WERI-Rb-1 (cell line): ENCODE data around the gene SBK1.
"Not testable (repeated sequence)": the region's sequence is repeated elsewhere in the genome, so short reads cannot be mapped to it uniquely, and the experiment has no call there.

Experiments
- DNase-seq: peaks from one replicate; pipeline ENCODE4 v3.0.0-alpha.2; 2020
- H3K27ac ChIP-seq: fragments of 250-450 bp; sonication (Bioruptor Pico); 2 replicates; pipeline ENCODE4 v1.5.1; 2020; ENCODE audit warnings: mild to moderate bottlenecking, moderate library complexity
- H3K27me3 ChIP-seq: fragments of 250-450 bp; sonication (Bioruptor Pico); 2 replicates; pipeline ENCODE4 v1.5.1; 2021; ENCODE audit warnings: mild to moderate bottlenecking, low read depth, moderate library complexity; ENCODE audit not compliant: insufficient read depth, severe bottlenecking
- H3K36me3 ChIP-seq: fragments of 250-450 bp; sonication (Bioruptor Pico); 2 replicates; pipeline ENCODE4 v1.5.1; 2020; ENCODE audit warnings: mild to moderate bottlenecking, moderate library complexity
- H3K4me3 ChIP-seq: 2 replicates; pipeline ENCODE4 v1.5.1; 2011; ENCODE audit warnings: low read depth, mild to moderate bottlenecking, control low read depth, low read length
- H3K9me3 ChIP-seq: fragments of 250-450 bp; sonication (Bioruptor Pico); 2 replicates; pipeline ENCODE4 v1.5.1; 2021; ENCODE audit warnings: mild to moderate bottlenecking, moderate library complexity; ENCODE audit not compliant: severe bottlenecking

Gene SBK1

DNA sequence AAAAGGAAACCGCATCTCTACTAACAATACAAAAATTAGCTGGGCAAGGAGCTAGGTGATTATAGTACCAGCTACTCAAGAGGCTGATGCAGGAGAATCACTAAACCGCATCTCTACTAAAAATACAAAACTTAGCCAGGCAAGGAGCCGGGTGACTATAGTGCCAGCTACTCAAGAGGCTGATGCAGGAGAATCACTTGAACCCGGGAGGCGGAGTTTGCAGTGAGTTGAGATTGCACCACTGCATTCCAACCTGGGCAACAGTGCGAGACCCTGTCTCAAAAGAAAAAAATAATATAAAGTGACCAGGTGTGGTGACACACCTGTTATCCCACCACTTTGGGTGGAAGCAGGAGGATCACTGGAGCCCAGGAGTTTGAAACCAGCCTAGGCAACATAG lies 45.9 kb downstream of the SBK1 start:
- not testable (repeated sequence) for H3K27me3 ChIP-seq, H3K4me3 ChIP-seq, H3K9me3 ChIP-seq, H3K36me3 ChIP-seq, H3K27ac ChIP-seq, DNase-seq

DNA sequence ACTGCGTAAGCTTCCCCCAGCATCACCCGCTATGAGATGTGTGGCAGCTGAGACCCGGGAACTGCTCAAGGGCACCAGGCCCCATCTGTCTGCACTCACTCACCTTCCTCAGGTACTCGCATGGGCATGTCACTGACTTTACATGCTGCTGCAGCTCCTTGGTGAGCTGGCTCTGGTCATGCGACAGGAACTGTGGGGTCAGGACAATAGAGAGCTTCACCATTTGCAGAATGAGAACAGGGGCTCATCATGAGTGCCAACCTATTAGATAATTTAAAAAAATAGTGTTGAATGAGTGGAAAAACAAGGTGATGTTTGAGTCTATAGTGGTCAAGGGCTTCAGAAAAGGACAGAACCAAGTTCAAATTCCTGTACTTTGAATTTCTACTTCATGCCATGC lies 70.3 kb downstream of the SBK1 start:
- not testable (repeated sequence) for H3K27ac ChIP-seq

DNA sequence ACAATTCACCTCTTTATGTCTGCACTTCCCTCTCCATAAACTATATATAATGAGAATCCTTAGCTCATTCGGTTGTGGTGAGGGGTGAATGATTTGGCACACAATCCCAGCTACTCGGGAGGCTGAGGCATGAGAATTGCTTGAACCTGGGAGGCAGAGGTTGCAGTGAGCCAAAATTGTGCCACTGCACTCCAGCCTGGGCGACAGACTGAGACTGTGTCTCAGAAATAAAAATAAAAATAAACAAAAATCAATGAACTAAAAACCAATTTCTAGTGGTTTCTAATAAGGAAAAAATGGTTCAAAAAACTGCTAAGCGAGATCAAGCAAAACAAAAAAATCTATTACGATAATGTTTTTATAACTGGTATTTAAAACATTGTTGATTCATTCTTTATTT lies 71.1 kb downstream of the SBK1 start, which contains the start of gene NPIPB6:
Gene NPIPB6, minus strand, starts transcription at position 101 of the 400 bp plus-strand sequence. CDS start 686 bp downstream, outside the sequence.
- H3K27ac ChIP-seq, H3K36me3 ChIP-seq, DNase-seq, H3K27me3 ChIP-seq, H3K4me3 ChIP-seq, H3K9me3 ChIP-seq: not testable (repeated sequence)

More for the DNA sequence above, 70.3 kb downstream of the SBK1 start:
- not testable (repeated sequence) for H3K27me3 ChIP-seq, DNase-seq, H3K4me3 ChIP-seq, H3K9me3 ChIP-seq, H3K36me3 ChIP-seq

DNA sequence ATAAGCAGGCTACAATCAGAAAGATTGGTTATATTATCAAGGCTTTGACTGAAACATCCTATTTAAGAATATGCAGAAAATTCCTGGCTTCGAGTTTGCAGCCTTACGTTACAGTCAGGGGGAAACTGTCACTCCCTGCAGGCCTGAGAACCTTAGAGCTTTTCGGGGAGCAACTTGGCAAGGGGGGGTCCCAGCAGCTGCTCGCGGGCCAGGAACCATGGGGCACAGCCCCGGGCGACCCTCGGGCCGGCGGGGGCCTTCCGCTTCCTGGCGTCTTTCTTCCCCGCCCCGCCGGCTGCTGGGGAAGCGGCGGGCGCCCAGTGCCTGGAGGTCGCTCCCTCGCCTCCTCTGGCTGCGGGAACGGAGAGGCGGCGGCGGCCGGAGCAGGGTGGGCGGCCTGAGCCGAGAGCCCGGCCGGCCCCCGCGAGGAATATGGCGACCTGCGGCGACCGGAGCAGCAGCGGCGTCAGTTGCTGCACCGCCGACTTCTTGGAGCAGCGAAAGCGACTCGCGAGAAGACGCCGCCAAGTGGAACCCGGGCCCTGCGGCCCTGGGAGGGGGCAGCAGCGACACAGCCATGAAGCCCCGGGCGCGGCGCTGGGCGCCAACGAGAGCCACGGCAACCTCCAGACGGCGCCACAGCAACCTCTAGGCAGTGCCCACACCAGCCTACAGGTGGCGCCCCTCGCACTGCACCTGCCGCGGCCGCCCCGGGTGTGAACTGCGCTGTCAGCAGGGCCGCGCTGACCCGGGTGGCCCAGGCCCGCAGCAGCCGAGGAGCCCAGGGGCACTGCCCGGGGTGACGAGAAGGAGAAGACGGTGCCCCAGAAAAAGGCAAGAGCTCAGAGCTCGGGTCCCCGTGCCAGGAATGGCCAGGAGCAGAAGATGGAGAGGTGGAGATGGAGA lies 72.2 kb downstream of the SBK1 start:
- H3K27ac ChIP-seq, H3K27me3 ChIP-seq, DNase-seq, H3K9me3 ChIP-seq, H3K4me3 ChIP-seq, H3K36me3 ChIP-seq: not testable (repeated sequence)

DNA sequence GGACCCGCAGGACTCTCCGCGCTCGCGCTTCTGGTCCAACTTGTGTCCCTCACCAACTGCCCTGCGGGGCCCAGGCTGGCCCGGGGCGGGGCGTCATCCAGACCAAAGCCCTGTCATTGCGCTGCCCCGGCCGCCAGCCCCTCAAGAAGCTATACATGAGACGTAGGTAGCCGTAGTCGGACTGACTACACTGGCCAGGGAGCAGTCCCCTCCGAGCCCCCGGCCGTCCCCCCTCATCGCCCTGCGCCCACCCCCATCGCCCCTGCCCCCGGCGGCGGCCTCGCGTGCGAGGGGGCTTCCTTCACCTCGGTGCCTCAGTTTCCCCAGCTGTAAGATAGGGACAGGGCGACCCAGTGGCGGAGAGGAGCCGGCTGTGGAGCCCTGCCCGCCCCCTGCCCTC lies 75.6 kb downstream of the SBK1 start:
- not testable (repeated sequence) for H3K9me3 ChIP-seq, H3K36me3 ChIP-seq, H3K27me3 ChIP-seq, H3K4me3 ChIP-seq, DNase-seq, H3K27ac ChIP-seq
